Ishikawa (cell line): ENCODE measurements around the gene HES6.

Experiments
- NFIC ChIP-seq: IDR thresholded peaks from 2 replicates; pipeline ENCODE4 v1.6.1; 2012
- REST ChIP-seq: IDR thresholded peaks from 2 replicates; pipeline ENCODE4 v1.6.1; 2012; ENCODE audit warnings: low read depth, mild to moderate bottlenecking

GRCh38 chr2:238243496-238244076, 3.7 kb upstream of the HES6 start:
- no peak for TF ChIP-seq REST
- no peak for TF ChIP-seq NFIC
